HG03439 (cell line): ENCODE measurements around the gene MAP7.
"Not testable (repeated sequence)": the region's sequence is repeated elsewhere in the genome, so short reads cannot be mapped to it uniquely, and the experiment has no call there.

Experiments
- ATAC-seq: cut with Tn5 transposase; IDR thresholded peaks from one replicate; pipeline ENCODE4 v1.9.1; 2021; ENCODE audit warnings: mild to moderate bottlenecking, moderate library complexity; ENCODE audit not compliant: unreplicated experiment

Gene MAP7

GRCh38 chr6:136510299-136510698, 39.9 kb downstream of the MAP7 start:
- ATAC-seq, result no peak

- no peak for ATAC-seq
Observed at GRCh38 chr6:136508725-136509392, 41.4 kb downstream of the MAP7 start.

- ATAC-seq, result no peak
Observed at GRCh38 chr6:136506124-136506799, 44.0 kb downstream of the MAP7 start.

GRCh38 chr6:136503303-136504029, 46.8 kb downstream of the MAP7 start:
- ATAC-seq, result no peak

GRCh38 chr6:136502786-136503185, 47.4 kb downstream of the MAP7 start:
- ATAC-seq, result no peak

- no peak for ATAC-seq
Observed at GRCh38 chr6:136501514-136501913, 48.7 kb downstream of the MAP7 start.

GRCh38 chr6:136501096-136501495, 49.1 kb downstream of the MAP7 start:
- no peak for ATAC-seq

GRCh38 chr6:136500414-136500813, 49.8 kb downstream of the MAP7 start:
- ATAC-seq, result no peak

GRCh38 chr6:136499370-136499769, 50.9 kb downstream of the MAP7 start:
- ATAC-seq, result no peak

GRCh38 chr6:136496449-136496848, 53.8 kb downstream of the MAP7 start:
- not testable (repeated sequence) for ATAC-seq

GRCh38 chr6:136494710-136495109, 55.5 kb downstream of the MAP7 start:
- ATAC-seq, result no peak

GRCh38 chr6:136494059-136494458, 56.2 kb downstream of the MAP7 start:
- no peak for ATAC-seq

- ATAC-seq, result no peak
Observed at GRCh38 chr6:136492409-136492808, 57.8 kb downstream of the MAP7 start.

GRCh38 chr6:136491754-136492153, 58.5 kb downstream of the MAP7 start:
- no peak for ATAC-seq

GRCh38 chr6:136491251-136491650, 59.0 kb downstream of the MAP7 start:
- no peak for ATAC-seq

GRCh38 chr6:136489689-136490033, 60.6 kb downstream of the MAP7 start:
- not testable (repeated sequence) for ATAC-seq

GRCh38 chr6:136487759-136488425, 62.3 kb downstream of the MAP7 start:
- no peak for ATAC-seq

GRCh38 chr6:136486357-136486756, 63.9 kb downstream of the MAP7 start:
- no peak for ATAC-seq

GRCh38 chr6:136483906-136484305, 66.3 kb downstream of the MAP7 start:
- ATAC-seq, result no peak

- not testable (repeated sequence) for ATAC-seq
Observed at GRCh38 chr6:136483005-136483404, 67.2 kb downstream of the MAP7 start.

- ATAC-seq, result no peak
Observed at GRCh38 chr6:136477548-136477947, 72.7 kb downstream of the MAP7 start.

GRCh38 chr6:136475686-136476085, 74.5 kb downstream of the MAP7 start:
- no peak for ATAC-seq
